Effector CD8-positive, alpha-beta T cell (primary cell): Measurements from ENCODE around the gene OR51D1.

ENCODE experiments used
- DNase-seq: peaks from one replicate; lab custom pipeline; 2025; lab: John Stamatoyannopoulos, UW

The OR51D1 gene

DNA sequence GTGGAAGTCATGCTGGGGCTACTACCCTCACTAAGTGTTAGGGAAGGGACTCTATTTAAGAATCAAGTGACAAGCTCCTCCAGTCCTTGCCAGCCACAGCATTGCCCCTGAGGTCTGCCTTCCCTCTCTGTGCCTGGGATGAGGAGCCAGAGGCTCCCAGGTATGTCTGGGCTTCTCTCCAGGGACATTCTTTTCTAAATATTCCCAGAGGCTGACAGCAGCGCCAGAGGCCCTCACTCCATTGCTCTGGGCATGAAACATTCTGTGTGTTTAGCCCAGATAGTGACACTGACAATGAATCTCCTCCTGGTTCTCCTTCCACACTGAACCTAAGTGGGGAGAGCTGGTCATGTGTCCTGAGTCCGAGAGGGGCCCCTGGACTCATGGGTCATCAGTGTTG, 8.7 kb downstream of the OR51D1 start:
- DNase-seq: no peak

DNA sequence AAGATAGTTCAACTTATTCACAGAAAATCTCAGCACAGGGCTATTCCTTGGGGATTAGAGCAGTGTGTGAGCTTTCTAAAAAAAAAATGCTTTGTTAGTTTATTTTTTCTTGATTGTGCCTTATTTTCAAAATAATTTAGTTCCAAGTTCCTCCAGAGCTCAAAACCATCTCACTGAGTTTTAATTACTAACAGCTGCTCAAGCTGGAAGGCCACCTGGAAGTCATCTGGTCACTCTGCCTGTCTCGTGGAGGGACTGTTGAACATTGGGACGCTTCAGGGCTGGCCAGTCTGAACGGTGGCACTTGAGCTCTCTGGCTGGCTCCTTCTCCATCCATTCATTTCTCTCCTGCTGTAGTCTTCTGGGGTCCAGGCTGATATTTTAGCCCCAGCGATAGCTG, 10.5 kb downstream of the OR51D1 start:
- DNase-seq: no peak

DNA sequence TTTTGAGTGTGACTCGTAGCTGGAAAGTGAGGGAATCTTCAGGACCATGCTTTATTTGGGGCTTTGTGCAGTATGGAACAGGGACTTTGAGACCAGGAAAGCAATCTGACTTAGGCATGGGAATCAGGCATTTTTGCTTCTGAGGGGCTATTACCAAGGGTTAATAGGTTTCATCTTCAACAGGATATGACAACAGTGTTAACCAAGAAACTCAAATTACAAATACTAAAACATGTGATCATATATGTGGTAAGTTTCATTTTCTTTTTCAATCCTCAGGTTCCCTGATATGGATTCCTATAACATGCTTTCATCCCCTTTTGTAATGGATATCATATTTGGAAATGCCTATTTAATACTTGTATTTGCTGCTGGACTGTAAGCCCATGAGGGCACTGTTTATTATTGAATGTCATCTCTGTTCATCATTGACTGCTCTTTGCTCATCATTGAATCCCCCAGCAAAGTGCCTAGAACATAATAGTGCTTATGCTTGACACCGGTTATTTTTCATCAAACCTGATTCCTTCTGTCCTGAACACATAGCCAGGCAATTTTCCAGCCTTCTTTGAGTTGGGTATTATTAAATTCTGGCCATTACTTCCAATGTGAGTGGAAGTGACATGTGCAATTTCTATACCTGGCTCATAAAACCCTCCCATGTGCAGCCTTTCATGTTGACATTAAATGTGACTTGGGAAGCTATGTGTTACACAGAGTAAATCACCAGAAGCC, 17.5 kb downstream of the OR51D1 start:
- no peak for DNase-seq

- no peak for DNase-seq
These were observed 21.6 kb downstream of the OR51D1 start for GRCh38 chr11:4658629-4659445.

DNA sequence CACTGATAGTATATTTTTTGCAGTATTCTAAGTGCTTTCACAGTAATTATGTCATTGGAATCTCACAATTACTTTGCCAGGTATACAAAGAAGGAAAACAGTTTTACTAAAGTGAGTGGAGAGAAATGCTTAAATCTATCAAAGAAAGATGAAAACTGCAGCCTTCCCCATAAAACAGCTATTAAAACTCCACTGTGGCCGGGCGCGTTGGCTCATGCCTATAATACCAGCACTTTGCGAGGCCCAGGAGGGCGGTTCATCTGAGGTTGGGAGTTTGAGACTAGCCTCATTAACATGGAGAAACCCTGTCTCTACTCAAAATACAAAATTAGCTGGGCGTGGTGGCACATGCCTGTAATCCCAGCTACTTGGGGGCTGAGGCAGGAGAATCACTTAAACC, 25.6 kb downstream of the OR51D1 start:
- DNase-seq: no peak

GRCh38 chr11:4664183-4664582, 26.9 kb downstream of the OR51D1 start:
- DNase-seq: no peak

DNA sequence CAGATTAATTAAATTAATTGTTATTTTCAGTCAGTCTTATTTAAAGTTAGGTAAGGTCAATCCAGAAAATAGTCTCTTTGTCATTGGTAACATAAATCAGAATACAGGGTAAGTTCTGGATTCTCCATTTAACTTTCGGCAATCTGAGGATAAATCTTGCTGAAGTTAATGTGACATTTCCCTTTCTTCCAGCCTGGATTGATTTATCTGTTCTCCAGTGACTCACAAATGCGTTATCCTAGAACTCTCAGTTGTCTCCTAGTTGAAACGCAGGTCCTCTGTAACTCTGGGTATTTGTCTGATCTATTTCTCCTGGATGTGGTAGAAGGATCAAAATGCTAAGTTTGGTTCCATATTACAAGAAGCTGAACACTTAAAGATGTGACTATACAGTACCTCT, 27.5 kb downstream of the OR51D1 start:
- DNase-seq: no peak

DNA sequence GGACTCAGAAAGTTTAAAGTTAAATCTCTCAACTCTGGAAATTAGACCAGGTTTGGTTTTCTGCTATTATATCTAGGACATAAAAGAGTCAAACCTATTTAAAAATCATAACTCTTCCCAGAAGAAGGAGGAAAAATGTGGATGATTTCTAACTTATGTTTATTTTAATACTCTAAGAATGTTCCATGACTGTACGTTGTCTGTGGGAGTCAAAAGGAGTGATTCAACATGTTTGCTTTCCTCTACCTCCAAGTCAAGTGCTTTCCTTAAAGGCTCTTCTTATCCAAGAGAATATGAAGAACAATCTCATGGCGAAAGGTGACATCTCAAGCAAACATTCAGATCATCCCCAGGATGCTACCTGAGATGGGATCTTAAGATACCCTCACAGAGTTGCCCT, 28.1 kb downstream of the OR51D1 start:
- no peak for DNase-seq

- no peak for DNase-seq
These were observed 34.5 kb downstream of the OR51D1 start for GRCh38 chr11:4671741-4672140.

- no peak for DNase-seq
These were observed 35.2 kb downstream of the OR51D1 start for GRCh38 chr11:4672470-4672869.

GRCh38 chr11:4673781-4674180, 36.5 kb downstream of the OR51D1 start:
- no peak for DNase-seq

GRCh38 chr11:4677948-4678347, 40.7 kb downstream of the OR51D1 start:
- DNase-seq: no peak

GRCh38 chr11:4680341-4680740, 43.1 kb downstream of the OR51D1 start:
- no peak for DNase-seq

- DNase-seq: no peak
These were observed 45.5 kb downstream of the OR51D1 start for GRCh38 chr11:4682623-4683419.

- no peak for DNase-seq
These were observed 47.5 kb downstream of the OR51D1 start for GRCh38 chr11:4684631-4685285.
